GM12878 (cell line): ENCODE data around the gene RNF149. TPM values are rescaled to one million over a fixed set of nuclear protein-coding genes. Genes with fewer than 3 reads are reported as not detected.

Experiments used
- ATAC-seq: fragments of 200-7000 bp; cut with Tn5 transposase; 3 replicates; pipeline ENCODE4 v1.9.1; 2020; ENCODE audit warnings: mild to moderate bottlenecking, moderate library complexity
- BruUV-seq: library from RNA; stranded (reverse); fragments of 400-500 nt; replicated peaks from 2 replicates; lab custom pipeline; 2021; lab: Mats Ljungman, UMichigan
- CTCF ChIA-PET: fragments of 300-600 bp; sonication (Branson Sonifier 250); formaldehyde crosslinking; extraction: SDS; loops from one replicate; lab custom pipeline; 2021; ENCODE audit warnings: inconsistent platforms; lab: Yijun Ruan, JAX
- POLR2A ChIA-PET: fragments of 350-600 bp; formaldehyde crosslinking; extraction: SDS; loops from one replicate; lab custom pipeline; 2021; ENCODE audit warnings: inconsistent platforms; lab: Charles Lee
- RAD21 ChIA-PET: fragments of 300-600 bp; sonication (Branson Sonifier 250); formaldehyde crosslinking; loops from one replicate; lab custom pipeline; 2023; ENCODE audit warnings: antibody characterized with exemption; ENCODE audit not compliant: unreplicated experiment; lab: Charles Lee
- SMC1A ChIA-PET: fragments of 300-600 bp; sonication (Branson Sonifier 250); formaldehyde crosslinking; loops from one replicate; lab custom pipeline; 2023; ENCODE audit not compliant: unreplicated experiment, uncharacterized antibody; lab: Charles Lee
- DNase-seq: peaks from one replicate; pipeline ENCODE4 v3.0.0-alpha.2; 2011; ENCODE audit warnings: low read depth, low spot score
- FAIRE-seq: peaks from 3 replicates; lab custom pipeline; 2011; peaks lifted over from hg19 to GRCh38; lab: Jason Lieb, UNC
- H2AFZ ChIP-seq: 2 replicates; pipeline ENCODE4 v1.6.0; 2011; ENCODE audit warnings: low read depth, low read length, control low read depth; ENCODE audit not compliant: control insufficient read depth
- H3K27ac ChIP-seq: 2 replicates; pipeline ENCODE4 v1.5.1; 2011; ENCODE audit warnings: control low read depth; ENCODE audit not compliant: control insufficient read depth, insufficient read depth
- H3K27me3 ChIP-seq, 2 experiments: replicated peaks in 1 of 2; 2 replicates each; pipeline versions ENCODE4 v1.6.0 to v1.6.1; 2011; ENCODE audit warnings: low read length in 1 of 2; ENCODE audit not compliant: control insufficient read depth in 2 of 2, insufficient read depth in 2 of 2
- H3K36me3 ChIP-seq, 2 experiments: 2 replicates each; pipeline ENCODE4 v1.5.1; 2011; ENCODE audit warnings: low read length in 1 of 2; ENCODE audit not compliant: control insufficient read depth in 2 of 2, insufficient read depth in 2 of 2
- H3K4me1 ChIP-seq: 2 replicates; pipeline ENCODE4 v1.6.1; 2011; ENCODE audit warnings: mild to moderate bottlenecking, low read length, moderate library complexity, mixed read lengths; ENCODE audit not compliant: control insufficient read depth, insufficient read depth
- H3K4me2 ChIP-seq: 2 replicates; pipeline ENCODE4 v1.6.0; 2011; ENCODE audit warnings: control low read depth; ENCODE audit not compliant: control insufficient read depth, insufficient read depth
- H3K4me3 ChIP-seq: fragments of 200-600 bp; sonication (generic); 2 replicates; pipeline ENCODE4 v1.5.1; 2016
- H3K79me2 ChIP-seq: 2 replicates; pipeline ENCODE4 v1.6.0; 2011; ENCODE audit warnings: low read length; ENCODE audit not compliant: control insufficient read depth, insufficient read depth
- H3K9ac ChIP-seq: 2 replicates; pipeline ENCODE4 v1.8.0; 2011; ENCODE audit warnings: low read length, control low read depth, mixed read lengths; ENCODE audit not compliant: control insufficient read depth, insufficient read depth
- H3K9me3 ChIP-seq: replicated peaks from 3 replicates; pipeline ENCODE4 v1.5.1; 2011; ENCODE audit warnings: mild to moderate bottlenecking, low read length; ENCODE audit not compliant: control insufficient read depth, insufficient read depth
- H4K20me1 ChIP-seq: 2 replicates; pipeline ENCODE4 v1.6.0; 2011; ENCODE audit not compliant: control insufficient read depth, insufficient read depth
- ATF7 ChIP-seq: fragments of 450-650 bp; IDR thresholded peaks from 2 replicates; pipeline ENCODE4 v1.6.1; 2016; ENCODE audit warnings: low read depth, mild to moderate bottlenecking
- BACH1 ChIP-seq: fragments of 450-650 bp; IDR thresholded peaks from 2 replicates; pipeline ENCODE4 v1.6.1; 2017; ENCODE audit warnings: mild to moderate bottlenecking, borderline replicate concordance
- CREM ChIP-seq: IDR thresholded peaks from 2 replicates; pipeline ENCODE4 v1.6.1; 2014; ENCODE audit warnings: antibody characterized with exemption, low read depth
- HDAC2 ChIP-seq: fragments of 200-600 bp; sonication (generic); IDR thresholded peaks from 2 replicates; pipeline ENCODE4 v1.6.1; 2017
- IKZF1 ChIP-seq: fragments of 450-650 bp; conservative IDR thresholded peaks from 2 replicates; pipeline ENCODE4 v1.6.1; 2017; ENCODE audit warnings: antibody characterized with exemption, mild to moderate bottlenecking
- IKZF2 ChIP-seq, 2 experiments: fragments of 450-650 bp; IDR thresholded peaks; 2 replicates each; pipeline ENCODE4 v1.6.1; 2017; ENCODE audit warnings: mild to moderate bottlenecking in 2 of 2, moderate library complexity in 2 of 2
- MYB ChIP-seq: fragments of 150-350 bp; IDR thresholded peaks from 2 replicates; pipeline ENCODE4 v1.6.1; 2014; ENCODE audit warnings: mild to moderate bottlenecking, low read depth, low read length, borderline replicate concordance
- NFIC ChIP-seq: IDR thresholded peaks from 2 replicates; pipeline ENCODE4 v1.6.1; 2012; ENCODE audit warnings: low read depth, mild to moderate bottlenecking, inconsistent platforms, low read length, moderate library complexity
- PML ChIP-seq: IDR thresholded peaks from 2 replicates; pipeline ENCODE4 v1.6.1; 2012; ENCODE audit warnings: low read length, inconsistent platforms
- POLR2A ChIP-seq: IDR thresholded peaks from 2 replicates; pipeline ENCODE4 v1.6.1; 2011; ENCODE audit warnings: low read depth, mild to moderate bottlenecking, low read length
- POLR2AphosphoS5 ChIP-seq: IDR thresholded peaks from 2 replicates; pipeline ENCODE4 v1.6.1; 2011; ENCODE audit warnings: mild to moderate bottlenecking, low read length, inconsistent platforms
- RAD21 ChIP-seq: IDR thresholded peaks from 2 replicates; pipeline ENCODE4 v1.6.1; 2011; ENCODE audit warnings: mild to moderate bottlenecking, low read depth, low read length, moderate library complexity; ENCODE audit not compliant: insufficient read depth
- RBBP5 ChIP-seq: fragments of 200-600 bp; sonication (generic); conservative IDR thresholded peaks from 2 replicates; pipeline ENCODE4 v1.6.1; 2016
- RFX5 ChIP-seq: IDR thresholded peaks from 2 replicates; pipeline ENCODE4 v1.6.1; 2011; ENCODE audit warnings: low read depth, low read length, improper control_type of control experiment
- SRF ChIP-seq, 2 experiments: IDR thresholded peaks; 2 replicates each; pipeline ENCODE4 v1.6.1; 2011; ENCODE audit warnings: low read depth in 2 of 2, low read length in 2 of 2, mild to moderate bottlenecking in 1 of 2, moderate library complexity in 1 of 2
- TCF7 ChIP-seq: IDR thresholded peaks from 2 replicates; pipeline ENCODE4 v1.6.1; 2014; ENCODE audit warnings: antibody characterized with exemption, borderline replicate concordance
- YBX1 ChIP-seq: fragments of 450-650 bp; IDR thresholded peaks from 2 replicates; pipeline ENCODE4 v1.6.1; 2016; ENCODE audit warnings: antibody characterized with exemption
- ZBED1 ChIP-seq: IDR thresholded peaks from 2 replicates; pipeline ENCODE4 v1.6.1; 2016; ENCODE audit warnings: borderline replicate concordance
- ZNF274 ChIP-seq: IDR thresholded peaks from one replicate; pipeline ENCODE4 v1.8.0; 2011; ENCODE audit not compliant: insufficient read length, insufficient read depth
- ZZZ3 ChIP-seq: IDR thresholded peaks from 2 replicates; pipeline ENCODE4 v1.6.1; 2011; ENCODE audit warnings: low read depth; ENCODE audit not compliant: control insufficient read depth, insufficient read length
- in situ Hi-C: fragments of 300-500 bp; cut with MboI; formaldehyde crosslinking; loops from 9 replicates; pipeline ENCODE4 v1.14.3; 2018; ENCODE audit warnings: mixed read lengths
- intact Hi-C: fragments of 100-400 bp; cut with micrococcal nuclease; formaldehyde crosslinking; loops from one replicate; pipeline ENCODE4 v1.14.2; 2022; ENCODE audit not compliant: unreplicated experiment
- polyA plus RNA-seq, 11 experiments: library from polyadenylated mRNA; depleted of rRNA in 4 of 11; unstranded in 6 of 11; stranded (reverse) in 5 of 11; fragments of >200 nt; fragmentation: Nextera tagmentation in 4 of 11; fragmentation: Illumina TruSeq in 1 of 11; extraction: Ambion mirVana in 4 of 11; extraction: Trizol in 1 of 11; gene quantifications; 1 replicate in 1 of 11; 2 replicates in 10 of 11; pipeline versions ENCODE4 v1.2.1 to v1.2.3, GENCODE V29; 2011 to 2016; ENCODE audit warnings: inconsistent platforms in 2 of 11, missing spikeins in 2 of 11, low read depth in 1 of 11
- total RNA-seq, 4 experiments: library from RNA; depleted of rRNA in 3 of 4; stranded (reverse); fragments of >200 nt in 3 of 4; fragmentation: Illumina TruSeq in 1 of 4; extraction: Trizol in 1 of 4; gene quantifications; 2 replicates each; pipeline versions ENCODE4 v1.2.1 to v1.2.3, GENCODE V29; 2013 to 2021
- TF ChIP-seq, protein P1 (sequence below): IDR thresholded peaks from 2 replicates; pipeline ENCODE4 v1.6.1; 2012; ENCODE audit warnings: improper control_type of control experiment, low read depth, low read length; ENCODE audit not compliant: insufficient replicate concordance

The RNF149 gene
- total and polyA plus RNA-seq, 10 of the 15 experiments (the other 5 are each of a cell fraction or from before 2014, with no cell fraction given), result 5.2 to 38.4 (median 16.3) TPM

DNA sequence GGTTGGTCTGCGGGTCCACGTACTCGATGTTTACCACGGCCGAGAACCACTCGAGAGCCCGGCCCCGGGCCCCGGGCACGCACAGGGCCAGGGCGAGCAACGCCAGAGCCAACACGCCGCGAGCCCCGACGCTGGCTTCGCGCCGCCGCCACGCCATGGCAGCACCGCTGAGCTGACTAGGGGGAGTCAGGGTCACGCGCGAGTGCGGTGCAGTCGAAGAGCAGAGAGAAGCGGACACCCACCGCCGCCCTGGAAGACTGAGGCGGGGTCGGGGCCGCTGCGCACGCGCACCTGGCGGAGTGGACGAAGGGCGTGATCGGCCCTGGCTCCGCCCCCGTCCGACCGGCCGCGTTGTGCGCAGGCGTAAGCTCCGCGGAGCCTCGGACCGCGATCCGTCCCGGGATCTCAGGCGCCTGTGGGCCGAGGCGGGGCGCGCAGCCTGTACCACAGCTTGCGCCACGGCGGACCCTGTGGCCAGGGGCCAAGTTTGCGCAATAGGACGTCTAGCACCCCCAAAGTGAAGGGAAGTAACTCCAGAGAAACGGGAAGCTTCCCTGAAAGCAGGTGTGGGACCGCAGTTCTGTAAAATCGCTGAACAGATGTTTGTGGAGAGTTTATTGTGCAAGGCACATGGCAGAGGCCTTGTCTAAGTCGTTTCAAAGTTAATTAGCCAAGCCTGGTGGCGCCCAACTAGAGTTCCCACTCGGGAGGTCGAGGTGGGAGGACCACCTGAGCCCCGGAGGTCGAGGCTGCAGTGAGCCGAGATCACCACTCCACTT is at the start of gene RNF149 (continued):
- no peak for TF ChIP-seq MYB
- TF ChIP-seq TCF7, result no peak
- no peak for TF ChIP-seq RFX5
- TF ChIP-seq RBBP5, result no peak
- TF ChIP-seq NFIC, result no peak
- TF ChIP-seq CREM, result no peak
- TF ChIP-seq SRF (IDR thresholded peaks at IDR 0.05; ENCODE audit: low read depth in 2 of 2, low read length in 2 of 2), result no peak
- no peak for TF ChIP-seq HDAC2
- no peak for TF ChIP-seq RAD21
- TF ChIP-seq POLR2AphosphoS5, result peak; percentile 60; the same call in 1 of the 2 replicates
- TF ChIP-seq ZNF274, result no peak
- TF ChIP-seq IKZF2 (IDR thresholded peaks at IDR 0.05), result peak; percentile 57 to 65
- TF ChIP-seq ZZZ3, result no peak
- TF ChIP-seq BACH1, result peak; percentile 86
- no peak for TF ChIP-seq PML
- no peak for TF ChIP-seq ZBED1
- peak; percentile 88 for TF ChIP-seq IKZF1
- TF ChIP-seq POLR2A, result peak; percentile 93

DNA sequence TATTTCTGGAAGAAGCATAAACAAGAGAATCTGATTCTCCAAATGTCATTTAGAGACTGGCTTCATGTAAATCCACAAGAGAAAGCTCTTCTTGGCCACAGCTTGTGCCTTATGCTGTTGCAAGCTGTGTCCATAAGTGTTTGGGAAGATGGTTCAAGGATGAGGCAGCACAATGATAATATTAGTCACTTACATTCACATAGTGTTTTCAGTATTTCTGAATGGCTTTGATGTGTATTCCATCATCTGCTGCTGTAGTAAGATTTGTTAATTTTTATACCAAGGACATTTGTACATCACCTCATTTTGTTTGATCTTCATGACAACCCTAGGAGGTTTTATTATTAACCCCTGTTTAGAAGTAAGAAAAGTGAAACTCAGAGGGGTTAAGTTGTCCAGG is 48.9 kb upstream of the RNF149 start:
- Histone ChIP-seq H3K9me3 (no peaks in the 10 kb centered on the region), H3K4me2 (no peak overlapping the region), H3K36me3 (no peaks in the 10 kb centered on the region), H3K27me3 (peaks cover 0 to 4% of the 10 kb centered on the region in 2 experiments; a peak in 1 of 4 replicates), H2AFZ (no peak overlapping the region), H3K9ac (no peak overlapping the region), H3K79me2 (no peaks in the 10 kb centered on the region), H3K27ac (no peak overlapping the region), H3K4me3 (no peak overlapping the region), H3K4me1 (no peaks in the 10 kb centered on the region), H4K20me1 (no peaks in the 10 kb centered on the region)
- ChIA-PET SMC1A (no interaction called here), RAD21 (no interaction called here), POLR2A (no interaction called here), CTCF (interaction anchor here (0.6 to 1.8 kb wide), 3 partner anchors 15 to 51 kb away, joined by 3 to 6 read pairs (median 3); no protein-coding TSS in a partner anchor)
- BruUV-seq, result no TSS peak
- FAIRE-seq, result no peak
- in situ Hi-C loops, result no loop called here
- no peak for ATAC-seq
- DNase-seq, result no peak
- intact Hi-C loops, result no loop called here
- TF ChIP-seq YBX1, result no peak
- TF ChIP-seq, protein P1, sequence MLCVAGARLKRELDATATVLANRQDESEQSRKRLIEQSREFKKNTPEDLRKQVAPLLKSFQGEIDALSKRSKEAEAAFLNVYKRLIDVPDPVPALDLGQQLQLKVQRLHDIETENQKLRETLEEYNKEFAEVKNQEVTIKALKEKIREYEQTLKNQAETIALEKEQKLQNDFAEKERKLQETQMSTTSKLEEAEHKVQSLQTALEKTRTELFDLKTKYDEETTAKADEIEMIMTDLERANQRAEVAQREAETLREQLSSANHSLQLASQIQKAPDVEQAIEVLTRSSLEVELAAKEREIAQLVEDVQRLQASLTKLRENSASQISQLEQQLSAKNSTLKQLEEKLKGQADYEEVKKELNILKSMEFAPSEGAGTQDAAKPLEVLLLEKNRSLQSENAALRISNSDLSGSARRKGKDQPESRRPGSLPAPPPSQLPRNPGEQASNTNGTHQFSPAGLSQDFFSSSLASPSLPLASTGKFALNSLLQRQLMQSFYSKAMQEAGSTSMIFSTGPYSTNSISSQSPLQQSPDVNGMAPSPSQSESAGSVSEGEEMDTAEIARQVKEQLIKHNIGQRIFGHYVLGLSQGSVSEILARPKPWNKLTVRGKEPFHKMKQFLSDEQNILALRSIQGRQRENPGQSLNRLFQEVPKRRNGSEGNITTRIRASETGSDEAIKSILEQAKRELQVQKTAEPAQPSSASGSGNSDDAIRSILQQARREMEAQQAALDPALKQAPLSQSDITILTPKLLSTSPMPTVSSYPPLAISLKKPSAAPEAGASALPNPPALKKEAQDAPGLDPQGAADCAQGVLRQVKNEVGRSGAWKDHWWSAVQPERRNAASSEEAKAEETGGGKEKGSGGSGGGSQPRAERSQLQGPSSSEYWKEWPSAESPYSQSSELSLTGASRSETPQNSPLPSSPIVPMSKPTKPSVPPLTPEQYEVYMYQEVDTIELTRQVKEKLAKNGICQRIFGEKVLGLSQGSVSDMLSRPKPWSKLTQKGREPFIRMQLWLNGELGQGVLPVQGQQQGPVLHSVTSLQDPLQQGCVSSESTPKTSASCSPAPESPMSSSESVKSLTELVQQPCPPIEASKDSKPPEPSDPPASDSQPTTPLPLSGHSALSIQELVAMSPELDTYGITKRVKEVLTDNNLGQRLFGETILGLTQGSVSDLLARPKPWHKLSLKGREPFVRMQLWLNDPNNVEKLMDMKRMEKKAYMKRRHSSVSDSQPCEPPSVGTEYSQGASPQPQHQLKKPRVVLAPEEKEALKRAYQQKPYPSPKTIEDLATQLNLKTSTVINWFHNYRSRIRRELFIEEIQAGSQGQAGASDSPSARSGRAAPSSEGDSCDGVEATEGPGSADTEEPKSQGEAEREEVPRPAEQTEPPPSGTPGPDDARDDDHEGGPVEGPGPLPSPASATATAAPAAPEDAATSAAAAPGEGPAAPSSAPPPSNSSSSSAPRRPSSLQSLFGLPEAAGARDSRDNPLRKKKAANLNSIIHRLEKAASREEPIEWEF, result no peak
- TF ChIP-seq ATF7, result no peak
